GM10266 (cell line): Measurements from ENCODE around the gene SIRT7.

Experiments
- DNase-seq: peaks from one replicate; pipeline ENCODE4 v3.0.0; 2012; ENCODE audit errors: extremely low spot score
- TF ChIP-seq, protein P1 (sequence below): IDR thresholded peaks from 2 replicates; pipeline ENCODE4 v1.5.1; 2012; ENCODE audit warnings: mild to moderate bottlenecking, low read depth; ENCODE audit not compliant: control insufficient read depth, insufficient read depth; ENCODE audit errors: missing control alignments

Gene SIRT7

DNA sequence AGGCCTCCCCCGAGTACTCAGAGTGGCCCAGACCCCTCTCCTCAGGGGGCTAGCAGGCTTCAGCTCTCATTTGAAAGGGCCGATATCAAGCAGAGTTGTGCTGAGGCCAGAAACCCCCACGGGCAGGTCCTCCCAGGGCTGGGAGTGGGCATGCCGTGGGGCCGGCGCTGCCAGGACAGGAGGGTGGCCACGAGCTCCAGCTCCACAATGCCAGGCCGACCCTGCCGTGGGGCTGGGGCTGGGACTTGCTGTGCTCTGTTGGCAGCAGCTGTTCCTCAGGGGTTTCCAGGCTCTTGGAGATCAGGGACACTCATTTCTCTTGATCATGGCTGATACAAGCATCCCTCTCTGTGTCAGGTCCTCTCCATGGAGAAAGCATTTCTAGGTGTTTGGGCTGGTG, 19.1 kb downstream of the SIRT7 start:
- no peak for DNase-seq
- TF ChIP-seq, protein P1, sequence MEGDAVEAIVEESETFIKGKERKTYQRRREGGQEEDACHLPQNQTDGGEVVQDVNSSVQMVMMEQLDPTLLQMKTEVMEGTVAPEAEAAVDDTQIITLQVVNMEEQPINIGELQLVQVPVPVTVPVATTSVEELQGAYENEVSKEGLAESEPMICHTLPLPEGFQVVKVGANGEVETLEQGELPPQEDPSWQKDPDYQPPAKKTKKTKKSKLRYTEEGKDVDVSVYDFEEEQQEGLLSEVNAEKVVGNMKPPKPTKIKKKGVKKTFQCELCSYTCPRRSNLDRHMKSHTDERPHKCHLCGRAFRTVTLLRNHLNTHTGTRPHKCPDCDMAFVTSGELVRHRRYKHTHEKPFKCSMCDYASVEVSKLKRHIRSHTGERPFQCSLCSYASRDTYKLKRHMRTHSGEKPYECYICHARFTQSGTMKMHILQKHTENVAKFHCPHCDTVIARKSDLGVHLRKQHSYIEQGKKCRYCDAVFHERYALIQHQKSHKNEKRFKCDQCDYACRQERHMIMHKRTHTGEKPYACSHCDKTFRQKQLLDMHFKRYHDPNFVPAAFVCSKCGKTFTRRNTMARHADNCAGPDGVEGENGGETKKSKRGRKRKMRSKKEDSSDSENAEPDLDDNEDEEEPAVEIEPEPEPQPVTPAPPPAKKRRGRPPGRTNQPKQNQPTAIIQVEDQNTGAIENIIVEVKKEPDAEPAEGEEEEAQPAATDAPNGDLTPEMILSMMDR: no peak

DNA sequence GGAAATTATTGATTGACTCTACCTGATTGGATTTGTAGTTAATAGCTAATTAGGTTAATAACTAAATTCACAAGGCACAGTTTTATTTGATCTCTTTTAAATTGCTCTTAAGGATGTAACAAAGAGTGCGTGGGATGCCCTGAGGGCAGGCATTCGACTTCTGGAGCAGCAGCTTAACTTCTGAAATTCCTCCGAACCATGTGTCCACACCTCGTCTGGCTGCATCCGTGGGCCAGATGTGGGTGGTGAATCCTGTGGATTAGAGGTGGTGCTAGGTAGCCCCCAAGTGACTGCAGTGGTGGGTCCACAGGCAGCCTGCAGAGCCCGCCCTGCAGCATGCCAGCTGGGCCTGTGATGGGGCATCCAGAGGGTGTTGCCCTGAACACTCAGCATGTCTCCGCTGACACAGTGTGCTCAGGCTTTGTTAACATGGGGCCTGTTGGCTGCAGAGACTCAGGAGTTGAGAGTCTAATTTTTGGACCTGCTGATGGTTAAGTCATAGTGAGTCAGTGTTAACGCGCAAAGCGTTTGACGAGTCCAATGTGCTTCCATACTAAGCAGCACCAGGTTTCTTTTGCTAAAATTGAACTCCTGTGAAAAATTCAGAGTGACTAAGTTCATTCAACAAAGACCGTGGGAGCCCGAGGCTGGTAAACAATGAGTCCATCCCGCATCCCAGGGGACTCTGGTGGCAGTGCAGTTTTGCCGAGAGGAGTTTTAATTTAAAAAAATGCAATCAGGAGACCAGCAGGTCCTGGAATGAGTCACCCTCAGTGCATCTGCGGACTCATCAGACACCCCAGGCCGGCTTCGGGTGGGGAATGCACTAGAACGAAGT, 19.7 kb downstream of the SIRT7 start:
- no peak for DNase-seq

DNA sequence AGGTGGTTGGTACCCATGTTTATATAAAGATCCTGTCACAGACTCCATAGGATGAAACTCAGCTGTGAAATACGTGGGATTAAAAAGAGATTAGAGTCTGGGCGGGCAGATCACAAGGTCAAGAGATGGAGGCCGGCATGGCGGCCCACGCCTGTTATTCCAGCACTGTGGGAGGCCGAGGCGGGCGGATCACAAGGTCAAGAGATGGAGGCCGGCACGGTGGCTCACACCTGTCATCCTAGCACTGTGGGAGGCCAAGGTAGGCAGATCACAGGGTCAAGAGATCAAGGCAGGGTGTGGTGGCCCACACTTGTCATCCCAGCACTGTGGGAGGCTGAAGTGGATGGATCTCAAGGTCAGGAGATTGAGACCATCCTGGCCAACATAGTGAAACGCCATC, 22.6 kb downstream of the SIRT7 start:
- no peak for DNase-seq
- TF ChIP-seq, protein P1: no peak

More for the DNA sequence above, 19.7 kb downstream of the SIRT7 start:
- TF ChIP-seq, protein P1: no peak

DNA sequence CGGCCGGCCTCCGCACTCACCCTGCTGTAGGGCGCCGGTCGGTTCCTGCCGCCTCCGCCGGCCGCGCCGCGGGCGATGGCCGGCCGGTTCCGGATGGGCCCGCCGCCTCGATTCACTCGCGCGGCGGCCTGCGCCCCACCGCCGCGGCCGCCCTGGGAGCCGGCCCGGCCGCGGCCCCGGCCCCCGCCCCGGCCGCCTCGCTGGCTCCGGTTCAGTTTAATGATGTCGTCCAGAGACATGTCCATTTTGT, 26.7 kb downstream of the SIRT7 start:
- TF ChIP-seq, protein P1: no peak
- DNase-seq: no peak

DNA sequence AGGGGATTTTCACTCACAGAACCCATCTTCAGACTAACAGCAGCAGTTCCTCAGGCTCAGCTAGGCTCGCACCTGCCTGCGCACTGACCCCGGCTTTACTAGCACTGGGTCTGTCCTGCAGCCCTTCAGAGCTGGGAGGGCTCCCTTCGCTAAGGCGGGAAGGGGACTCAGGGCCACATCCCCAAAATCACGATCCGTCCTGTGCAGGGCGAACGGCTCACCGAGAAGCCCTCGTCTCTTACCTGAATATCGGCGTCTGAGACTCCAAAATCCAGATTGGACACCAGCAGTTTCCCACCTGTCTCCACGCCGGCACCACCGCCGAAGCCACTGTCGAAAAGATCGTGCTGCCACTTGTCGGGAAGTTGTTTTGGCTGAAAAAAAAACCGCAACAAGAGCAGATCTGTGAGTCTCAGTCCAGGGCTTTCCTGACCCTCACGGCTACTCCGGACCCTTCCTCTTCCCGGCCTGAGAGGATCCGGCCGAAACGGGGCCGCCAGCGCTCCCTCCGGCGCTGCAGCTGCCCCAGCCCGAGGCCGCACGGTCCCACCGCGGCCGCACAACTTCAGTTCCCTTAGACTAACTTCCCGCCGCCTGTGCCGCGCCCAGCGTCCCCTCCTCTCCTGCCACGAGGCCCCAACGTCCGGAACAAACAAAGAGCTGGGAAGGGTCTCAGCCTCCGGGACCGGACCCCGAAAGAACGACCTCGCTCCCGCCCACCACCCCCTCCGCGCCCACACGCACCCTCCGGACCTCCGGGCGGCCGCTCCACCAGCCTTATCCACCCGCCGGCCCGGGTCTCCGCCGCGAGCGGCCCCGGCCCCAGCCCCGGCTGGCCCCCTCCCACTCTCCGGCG, 27.3 kb downstream of the SIRT7 start:
- TF ChIP-seq, protein P1: no peak
- no peak for DNase-seq

DNA sequence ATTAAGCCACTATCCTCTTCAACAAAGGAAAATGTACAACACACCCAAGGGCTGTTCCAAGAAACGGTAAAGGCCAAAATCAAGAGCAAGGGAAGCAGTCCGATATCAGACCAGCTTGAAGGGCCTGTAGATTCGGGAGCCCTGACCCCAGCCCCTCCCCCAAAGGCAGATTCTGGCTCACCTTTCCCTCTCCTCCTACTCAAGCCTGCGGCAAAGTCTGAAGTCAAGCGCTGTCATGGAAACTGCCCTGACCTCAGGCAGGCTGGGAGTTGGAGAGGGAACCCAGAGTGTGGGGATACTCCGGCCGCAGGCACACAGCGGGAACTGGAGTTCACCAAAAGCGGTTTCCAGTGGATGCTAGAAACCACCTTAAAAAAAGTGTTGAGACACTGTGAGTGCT, 28.4 kb downstream of the SIRT7 start:
- DNase-seq: no peak
- TF ChIP-seq, protein P1: no peak

DNA sequence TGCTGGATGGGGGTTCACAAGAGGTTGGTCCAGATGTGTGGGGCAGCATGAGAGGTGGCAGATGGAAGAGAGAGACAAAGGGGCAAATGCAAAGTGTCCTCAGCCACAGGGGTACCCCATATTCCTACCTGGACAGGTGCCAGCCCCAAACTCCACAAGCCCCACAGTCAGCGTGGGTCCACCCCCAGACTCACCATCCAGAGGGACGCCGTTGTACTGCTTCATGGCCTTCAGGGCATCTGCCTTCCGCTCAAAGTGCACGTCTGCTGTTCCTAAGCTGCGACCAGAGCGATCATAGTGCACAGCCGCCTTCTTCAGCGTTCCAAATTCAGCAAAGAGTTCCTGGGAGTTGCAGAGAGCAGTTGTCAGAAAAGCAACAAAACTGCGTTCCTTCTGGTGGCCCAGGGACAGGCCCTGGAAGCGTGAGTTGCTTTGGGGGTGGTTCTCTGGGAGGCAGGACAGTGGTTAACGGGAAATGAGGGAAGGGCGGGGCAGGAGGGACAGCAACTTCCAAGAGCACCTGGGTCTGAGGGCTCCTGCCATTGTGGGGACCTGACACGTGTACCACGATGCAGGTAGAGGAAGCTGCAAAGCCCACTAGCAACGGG, 28.9 kb downstream of the SIRT7 start:
- TF ChIP-seq, protein P1: no peak
- no peak for DNase-seq
